Measurements from ENCODE around the gene ARID2.

The ARID2 gene

GRCh38 chr12:45708901-45709300 is 20.6 kb upstream of the ARID2 start:
- H3K27me3 ChIP-seq (ENCODE audit: insufficient read depth, low read depth): no peaks in the 10 kb centered on the region
- H3K36me3 ChIP-seq (ENCODE audit: insufficient read depth): no peaks in the 10 kb centered on the region
- no peak overlapping the region for H2AFZ ChIP-seq (ENCODE audit: low read depth)
- TF ChIP-seq CTCF (conservative IDR thresholded peaks at IDR 0.05; ENCODE audit: low read depth, low read length): no peak
- H3K4me2 ChIP-seq: no peak overlapping the region
- H3K79me2 ChIP-seq (ENCODE audit: insufficient read depth, low read depth): no peaks in the 10 kb centered on the region
- H3K4me3 ChIP-seq (IDR thresholded peaks at IDR 0.05; ENCODE audit: insufficient read depth, low read depth, low read length): no peak overlapping the region
- no peaks in the 10 kb centered on the region for H3K4me1 ChIP-seq (ENCODE audit: low read depth, poor library complexity, severe bottlenecking)
- H3K27ac ChIP-seq: no peak overlapping the region
- no peaks in the 10 kb centered on the region for H4K20me1 ChIP-seq (ENCODE audit: insufficient read depth)
- H3K9ac ChIP-seq: no peak overlapping the region

- Histone ChIP-seq H2AFZ (ENCODE audit: low read depth) (no peak overlapping the region), H3K4me3 (IDR thresholded peaks at IDR 0.05; ENCODE audit: insufficient read depth, low read depth, low read length) (no peak overlapping the region), H3K79me2 (ENCODE audit: insufficient read depth, low read depth) (no peaks in the 10 kb centered on the region), H4K20me1 (ENCODE audit: insufficient read depth) (no peaks in the 10 kb centered on the region), H3K27me3 (ENCODE audit: insufficient read depth, low read depth) (no peaks in the 10 kb centered on the region), H3K4me1 (ENCODE audit: low read depth, poor library complexity, severe bottlenecking) (no peaks in the 10 kb centered on the region), H3K9ac (no peak overlapping the region), H3K36me3 (ENCODE audit: insufficient read depth) (no peaks in the 10 kb centered on the region), H3K27ac (no peak overlapping the region), H3K4me2 (no peak overlapping the region)
- TF ChIP-seq CTCF (conservative IDR thresholded peaks at IDR 0.05; ENCODE audit: low read depth, low read length): no peak
These were observed 17.2 kb upstream of the ARID2 start for GRCh38 chr12:45712319-45712718.

GRCh38 chr12:45713078-45713477 is 16.4 kb upstream of the ARID2 start:
- Histone ChIP-seq H3K27me3 (ENCODE audit: insufficient read depth, low read depth) (no peaks in the 10 kb centered on the region), H3K4me1 (ENCODE audit: low read depth, poor library complexity, severe bottlenecking) (no peaks in the 10 kb centered on the region), H3K27ac (no peak overlapping the region), H3K36me3 (ENCODE audit: insufficient read depth) (no peaks in the 10 kb centered on the region), H3K4me2 (no peak overlapping the region), H2AFZ (ENCODE audit: low read depth) (no peak overlapping the region), H3K79me2 (ENCODE audit: insufficient read depth, low read depth) (no peaks in the 10 kb centered on the region), H3K4me3 (IDR thresholded peaks at IDR 0.05; ENCODE audit: insufficient read depth, low read depth, low read length) (no peak overlapping the region), H3K9ac (no peak overlapping the region), H4K20me1 (ENCODE audit: insufficient read depth) (no peaks in the 10 kb centered on the region)
- no peak for TF ChIP-seq CTCF (conservative IDR thresholded peaks at IDR 0.05; ENCODE audit: low read depth, low read length)

GRCh38 chr12:45718306-45718705 is 11.2 kb upstream of the ARID2 start:
- H3K36me3 ChIP-seq (ENCODE audit: insufficient read depth): no peaks in the 10 kb centered on the region
- H3K9ac ChIP-seq: no peak overlapping the region
- H3K79me2 ChIP-seq (ENCODE audit: insufficient read depth, low read depth): peaks cover 40% of the 10 kb centered on the region
- H3K27ac ChIP-seq: no peak overlapping the region
- no peak overlapping the region for H2AFZ ChIP-seq (ENCODE audit: low read depth)
- no peaks in the 10 kb centered on the region for H3K27me3 ChIP-seq (ENCODE audit: insufficient read depth, low read depth)
- TF ChIP-seq CTCF (conservative IDR thresholded peaks at IDR 0.05; ENCODE audit: low read depth, low read length): no peak
- no peak overlapping the region for H3K4me2 ChIP-seq
- peaks cover 10% of the 10 kb centered on the region for H3K4me1 ChIP-seq (ENCODE audit: low read depth, poor library complexity, severe bottlenecking)
- no peaks in the 10 kb centered on the region for H4K20me1 ChIP-seq (ENCODE audit: insufficient read depth)
- H3K4me3 ChIP-seq (IDR thresholded peaks at IDR 0.05; ENCODE audit: insufficient read depth, low read depth, low read length): no peak overlapping the region

Data from KMS-11 (cell line).